Stimulated activated memory B cell treated with anti-CD40 and anti-IgM and Interleukin-4, amounts not matched to agents 10 μg/mL and 1 μg/mL and 100 μg/mL, for 72 hours (primary cell): ENCODE measurements around the gene SPG21.

Experiments
- ATAC-seq: fragments of 150-1000 bp; cut with Tn5 transposase; 2 replicates; pipeline ENCODE4 v1.10.0; 2021
- H3K27ac Mint-ChIP-seq: one replicate; pipeline ENCODE4 v1.8.0; 2022; ENCODE audit warnings: mild to moderate bottlenecking, mixed read lengths
- H3K27me3 Mint-ChIP-seq: one replicate; pipeline ENCODE4 v1.8.0; 2022; ENCODE audit warnings: mixed read lengths
- H3K36me3 Mint-ChIP-seq: one replicate; pipeline ENCODE4 v1.8.0; 2022; ENCODE audit warnings: mixed read lengths
- H3K4me1 Mint-ChIP-seq: one replicate; pipeline ENCODE4 v1.8.0; 2022; ENCODE audit warnings: mixed read lengths
- H3K4me3 Mint-ChIP-seq: one replicate; pipeline ENCODE4 v1.8.0; 2022; ENCODE audit warnings: mild to moderate bottlenecking, moderate library complexity, mixed read lengths
- H3K9me3 Mint-ChIP-seq: one replicate; pipeline ENCODE4 v1.8.0; 2022; ENCODE audit warnings: mixed read lengths

SPG21 gene

GRCh38 chr15:64931381-64931780, 58.3 kb downstream of the SPG21 start:
- no peaks in the 10 kb centered on the region for H3K27me3 Mint-ChIP-seq
- H3K4me1 Mint-ChIP-seq, result no peaks in the 10 kb centered on the region
- H3K36me3 Mint-ChIP-seq, result peaks cover 6% of the 10 kb centered on the region
- ATAC-seq, result no peak
- no peaks in the 10 kb centered on the region for H3K9me3 Mint-ChIP-seq
- H3K4me3 Mint-ChIP-seq, result no peak overlapping the region
- H3K27ac Mint-ChIP-seq, result no peak overlapping the region

- no peak for ATAC-seq
- Mint-ChIP-seq H3K9me3 (no peaks in the 10 kb centered on the region), H3K4me1 (no peaks in the 10 kb centered on the region), H3K27me3 (no peaks in the 10 kb centered on the region), H3K4me3 (no peak overlapping the region), H3K27ac (no peak overlapping the region), H3K36me3 (peaks cover 6% of the 10 kb centered on the region)
Observed at GRCh38 chr15:64930778-64931371, 58.8 kb downstream of the SPG21 start.

- Mint-ChIP-seq H3K36me3 (peaks cover 6% of the 10 kb centered on the region), H3K27me3 (no peaks in the 10 kb centered on the region), H3K4me3 (no peak overlapping the region), H3K4me1 (no peaks in the 10 kb centered on the region), H3K27ac (no peak overlapping the region), H3K9me3 (no peaks in the 10 kb centered on the region)
- ATAC-seq, result no peak
Observed at GRCh38 chr15:64930019-64930652, 59.6 kb downstream of the SPG21 start.

- no peak for ATAC-seq
- H3K4me3 Mint-ChIP-seq, result no peak overlapping the region
- no peaks in the 10 kb centered on the region for H3K27me3 Mint-ChIP-seq
- peaks cover under 1% of the 10 kb centered on the region for H3K36me3 Mint-ChIP-seq
- H3K9me3 Mint-ChIP-seq, result no peaks in the 10 kb centered on the region
- no peak overlapping the region for H3K27ac Mint-ChIP-seq
- no peaks in the 10 kb centered on the region for H3K4me1 Mint-ChIP-seq
Observed at GRCh38 chr15:64928626-64929220, 61.0 kb downstream of the SPG21 start.

GRCh38 chr15:64926661-64927060, 63.1 kb downstream of the SPG21 start:
- Mint-ChIP-seq H3K27ac (no peak overlapping the region), H3K4me1 (no peaks in the 10 kb centered on the region), H3K27me3 (no peaks in the 10 kb centered on the region), H3K9me3 (no peaks in the 10 kb centered on the region), H3K36me3 (no peaks in the 10 kb centered on the region), H3K4me3 (no peak overlapping the region)
- no peak for ATAC-seq

GRCh38 chr15:64925335-64926330, 64.1 kb downstream of the SPG21 start:
- Mint-ChIP-seq H3K4me3 (no peak overlapping the region), H3K4me1 (no peaks in the 10 kb centered on the region), H3K9me3 (no peaks in the 10 kb centered on the region), H3K27me3 (no peaks in the 10 kb centered on the region), H3K27ac (no peak overlapping the region), H3K36me3 (no peaks in the 10 kb centered on the region)
- no peak for ATAC-seq

- Mint-ChIP-seq H3K27ac (no peak overlapping the region), H3K4me3 (no peak overlapping the region), H3K36me3 (no peaks in the 10 kb centered on the region), H3K9me3 (no peaks in the 10 kb centered on the region), H3K4me1 (no peaks in the 10 kb centered on the region), H3K27me3 (no peaks in the 10 kb centered on the region)
- no peak for ATAC-seq
Observed at GRCh38 chr15:64923546-64923945, 66.2 kb downstream of the SPG21 start.

- Mint-ChIP-seq H3K4me3 (no peak overlapping the region), H3K9me3 (no peaks in the 10 kb centered on the region), H3K36me3 (no peaks in the 10 kb centered on the region), H3K27ac (no peak overlapping the region), H3K27me3 (no peaks in the 10 kb centered on the region), H3K4me1 (no peaks in the 10 kb centered on the region)
- no peak for ATAC-seq
Observed at GRCh38 chr15:64921711-64922110, 68.0 kb downstream of the SPG21 start.

- H3K27me3 Mint-ChIP-seq, result no peaks in the 10 kb centered on the region
- H3K36me3 Mint-ChIP-seq, result no peaks in the 10 kb centered on the region
- H3K27ac Mint-ChIP-seq, result no peak overlapping the region
- no peak for ATAC-seq
- no peaks in the 10 kb centered on the region for H3K9me3 Mint-ChIP-seq
- H3K4me1 Mint-ChIP-seq, result no peaks in the 10 kb centered on the region
- no peak overlapping the region for H3K4me3 Mint-ChIP-seq
Observed at GRCh38 chr15:64919721-64920120, 70.0 kb downstream of the SPG21 start.

- H3K9me3 Mint-ChIP-seq, result no peaks in the 10 kb centered on the region
- H3K36me3 Mint-ChIP-seq, result no peaks in the 10 kb centered on the region
- no peaks in the 10 kb centered on the region for H3K4me1 Mint-ChIP-seq
- ATAC-seq, result no peak
- no peaks in the 10 kb centered on the region for H3K27me3 Mint-ChIP-seq
- H3K27ac Mint-ChIP-seq, result no peak overlapping the region
- no peak overlapping the region for H3K4me3 Mint-ChIP-seq
Observed at GRCh38 chr15:64917211-64917610, 72.5 kb downstream of the SPG21 start.

GRCh38 chr15:64916365-64916764, 73.3 kb downstream of the SPG21 start:
- peaks cover 3% of the 10 kb centered on the region for H3K4me1 Mint-ChIP-seq
- H3K36me3 Mint-ChIP-seq, result no peaks in the 10 kb centered on the region
- H3K9me3 Mint-ChIP-seq, result no peaks in the 10 kb centered on the region
- no peak for ATAC-seq
- no peak overlapping the region for H3K4me3 Mint-ChIP-seq
- H3K27me3 Mint-ChIP-seq, result peaks cover 4% of the 10 kb centered on the region
- no peak overlapping the region for H3K27ac Mint-ChIP-seq

GRCh38 chr15:64915518-64916227, 74.0 kb downstream of the SPG21 start:
- no peak for ATAC-seq
- Mint-ChIP-seq H3K27ac (no peak overlapping the region), H3K9me3 (no peaks in the 10 kb centered on the region), H3K4me1 (peaks cover 9% of the 10 kb centered on the region), H3K27me3 (peaks cover 11% of the 10 kb centered on the region), H3K36me3 (no peaks in the 10 kb centered on the region), H3K4me3 (no peak overlapping the region)
